ENCODE data around the gene OSBPL2. TPM values are rescaled to one million over a fixed set of nuclear protein-coding genes. Genes with fewer than 3 reads are reported as not detected.

OSBPL2 gene
- total RNA-seq, 1 experiment from 2014 or later: 49.5 TPM

GRCh38 chr20:62320581-62321354 is 82.4 kb downstream of the OSBPL2 start:
- POLR2A ChIA-PET: no interaction called here

GRCh38 chr20:62321521-62321948 is 83.2 kb downstream of the OSBPL2 start:
- peaks cover 47% of the 10 kb centered on the region for H3K36me3 Mint-ChIP-seq
- CTCF ChIA-PET: no interaction called here
- DNase-seq (ENCODE audit: low spot score) (peak; percentile 59), ATAC-seq (peak; percentile 70)
- no peaks in the 10 kb centered on the region for H3K4me1 Mint-ChIP-seq
- H3K4me3 Mint-ChIP-seq: no peak overlapping the region
- no peaks in the 10 kb centered on the region for H3K27me3 Mint-ChIP-seq (ENCODE audit: low read depth)
- POLR2A ChIA-PET: no interaction called here
- TF ChIP-seq CREB1 (CRISPR knock-in tag; IDR thresholded peaks at IDR 0.05) (no peak), ZSCAN18 (CRISPR knock-in tag; IDR thresholded peaks at IDR 0.05) (no peak), TP53 (CRISPR knock-in tag; IDR thresholded peaks at IDR 0.05) (no peak), ZBTB21 (CRISPR knock-in tag; IDR thresholded peaks at IDR 0.05; ENCODE audit: borderline replicate concordance) (no peak), ZBTB43 (CRISPR knock-in tag; IDR thresholded peaks at IDR 0.05) (no peak), TEAD4 (CRISPR knock-in tag; IDR thresholded peaks at IDR 0.05) (no peak), ZNF232 (CRISPR knock-in tag; IDR thresholded peaks at IDR 0.05) (no peak), ATF3 (CRISPR knock-in tag; conservative IDR thresholded peaks at IDR 0.05) (no peak)
- H3K27ac Mint-ChIP-seq: no peak overlapping the region
- H3K9me3 Mint-ChIP-seq: 0 out of 2 replicates have a peak, but pooled peaks cover 4% of the 10 kb centered on the region

More at GRCh38 chr20:62320581-62321354, 82.4 kb downstream of the OSBPL2 start:
- no peak overlapping the region for H3K4me3 Mint-ChIP-seq
- TF ChIP-seq TP53 (CRISPR knock-in tag; IDR thresholded peaks at IDR 0.05) (no peak), FOXP1 (CRISPR knock-in tag; IDR thresholded peaks at IDR 0.05; ENCODE audit: borderline replicate concordance) (no peak), RORB (CRISPR knock-in tag; IDR thresholded peaks at IDR 0.05) (no peak), NR1H2 (CRISPR knock-in tag; IDR thresholded peaks at IDR 0.05) (no peak), ZMAT4 (CRISPR knock-in tag; IDR thresholded peaks at IDR 0.05) (no peak), CREM (CRISPR knock-in tag; IDR thresholded peaks at IDR 0.05) (no peak), FOXK1 (CRISPR knock-in tag; IDR thresholded peaks at IDR 0.05) (no peak), ZBTB43 (CRISPR knock-in tag; IDR thresholded peaks at IDR 0.05) (no peak), PRDM15 (CRISPR knock-in tag; IDR thresholded peaks at IDR 0.05) (no peak)
- no peaks in the 10 kb centered on the region for H3K9me3 Mint-ChIP-seq
- H3K36me3 Mint-ChIP-seq: peaks cover 47% of the 10 kb centered on the region
- no peaks in the 10 kb centered on the region for H3K27me3 Mint-ChIP-seq (ENCODE audit: low read depth)
- H3K27ac Mint-ChIP-seq: no peak overlapping the region; the same call in 1 of the 2 replicates
- CTCF ChIA-PET: no interaction called here
- DNase-seq (ENCODE audit: low spot score): peak; percentile 73
- H3K4me1 Mint-ChIP-seq: no peaks in the 10 kb centered on the region
- peak; percentile 60 for ATAC-seq

Data from WTC11 (cell line).